Endodermal cell (in vitro differentiated cells): ENCODE results near the gene HOXD9. TPM values are rescaled to one million over a fixed set of nuclear protein-coding genes. Genes with fewer than 3 reads are reported as not detected.

Source experiments
- DNase-seq: peaks from one replicate; pipeline ENCODE4 v3.0.0-alpha.2; 2017
- H3K27ac ChIP-seq: 2 replicates; pipeline ENCODE4 v1.5.1; 2013; ENCODE audit warnings: mild to moderate bottlenecking, low read depth, low read length, moderate library complexity
- H3K27me3 ChIP-seq: 2 replicates; pipeline ENCODE4 v1.6.1; 2013; ENCODE audit warnings: mild to moderate bottlenecking, low read length, moderate library complexity; ENCODE audit not compliant: insufficient read depth, control insufficient read depth, poor library complexity, severe bottlenecking
- H3K36me3 ChIP-seq: 2 replicates; pipeline ENCODE4 v1.7.0; 2013; ENCODE audit warnings: mild to moderate bottlenecking, low read length, moderate library complexity; ENCODE audit not compliant: control insufficient read depth, insufficient read depth
- H3K4me1 ChIP-seq: one replicate; pipeline ENCODE4 v1.7.0; 2013; ENCODE audit warnings: low read length; ENCODE audit not compliant: control insufficient read depth, insufficient read depth
- H3K4me3 ChIP-seq: 2 replicates; pipeline ENCODE4 v1.5.1; 2013; ENCODE audit warnings: mild to moderate bottlenecking, low read length, moderate library complexity
- H3K9ac ChIP-seq: 2 replicates; pipeline ENCODE4 v1.6.1; 2013; ENCODE audit warnings: mild to moderate bottlenecking, low read length, moderate library complexity; ENCODE audit not compliant: poor library complexity, severe bottlenecking; ENCODE audit errors: extremely low read depth
- H3K9me3 ChIP-seq: 2 replicates; pipeline ENCODE4 v1.6.1; 2013; ENCODE audit warnings: mild to moderate bottlenecking, low read length, moderate library complexity; ENCODE audit not compliant: control insufficient read depth
- H3K27ac Mint-ChIP-seq: 2 replicates; pipeline ENCODE4 v1.8.0; 2020; ENCODE audit warnings: mixed read lengths
- H3K27me3 Mint-ChIP-seq: 2 replicates; pipeline ENCODE4 v1.8.0; 2021; ENCODE audit warnings: mild to moderate bottlenecking, mixed read lengths; ENCODE audit not compliant: insufficient read depth
- H3K36me3 Mint-ChIP-seq: 2 replicates; pipeline ENCODE4 v1.8.0; 2020; ENCODE audit warnings: low read depth, mixed read lengths
- H3K4me1 Mint-ChIP-seq: 2 replicates; pipeline ENCODE4 v1.8.0; 2020; ENCODE audit warnings: mixed read lengths
- H3K4me3 Mint-ChIP-seq: 2 replicates; pipeline ENCODE4 v1.8.0; 2020; ENCODE audit warnings: mild to moderate bottlenecking, moderate library complexity, mixed read lengths
- H3K9me3 Mint-ChIP-seq: 2 replicates; pipeline ENCODE4 v1.8.0; 2020; ENCODE audit warnings: mild to moderate bottlenecking, mixed read lengths
- WGBS, 2 experiments: methylation state at CpG; one replicate each; pipeline versions ENCODE4 v1.1.5 to v1.1.7; 2013; ENCODE audit warnings: missing lambda C conversion rate in 2 of 2, mixed read lengths in 1 of 2; ENCODE audit not compliant: insufficient coverage in 1 of 2, insufficient read length in 1 of 2; 5-methylcytosine and 5-hydroxymethylcytosine counted together
- total RNA-seq, 2 donors: library from RNA; stranded (reverse); fragmentation: NEBNext Ultra II Directional in 1 of 2; extraction: Animal tissue kit (Norgen Biotek cat#: 25700) in 1 of 2; gene quantifications; 2 replicates in 1 of 2; 3 replicates in 1 of 2; pipeline ENCODE4 v1.2.1, GENCODE V29; 2021
- TF ChIP-seq, protein P1 (sequence below): fragments of 200-600 bp; sonication (generic); conservative IDR thresholded peaks from 2 replicates; pipeline ENCODE4 v1.5.0; 2021; ENCODE audit warnings: antibody characterized with exemption, mild to moderate bottlenecking

The HOXD9 gene
- total RNA-seq, 2 donors from 2014 or later, result not detected

DNA sequence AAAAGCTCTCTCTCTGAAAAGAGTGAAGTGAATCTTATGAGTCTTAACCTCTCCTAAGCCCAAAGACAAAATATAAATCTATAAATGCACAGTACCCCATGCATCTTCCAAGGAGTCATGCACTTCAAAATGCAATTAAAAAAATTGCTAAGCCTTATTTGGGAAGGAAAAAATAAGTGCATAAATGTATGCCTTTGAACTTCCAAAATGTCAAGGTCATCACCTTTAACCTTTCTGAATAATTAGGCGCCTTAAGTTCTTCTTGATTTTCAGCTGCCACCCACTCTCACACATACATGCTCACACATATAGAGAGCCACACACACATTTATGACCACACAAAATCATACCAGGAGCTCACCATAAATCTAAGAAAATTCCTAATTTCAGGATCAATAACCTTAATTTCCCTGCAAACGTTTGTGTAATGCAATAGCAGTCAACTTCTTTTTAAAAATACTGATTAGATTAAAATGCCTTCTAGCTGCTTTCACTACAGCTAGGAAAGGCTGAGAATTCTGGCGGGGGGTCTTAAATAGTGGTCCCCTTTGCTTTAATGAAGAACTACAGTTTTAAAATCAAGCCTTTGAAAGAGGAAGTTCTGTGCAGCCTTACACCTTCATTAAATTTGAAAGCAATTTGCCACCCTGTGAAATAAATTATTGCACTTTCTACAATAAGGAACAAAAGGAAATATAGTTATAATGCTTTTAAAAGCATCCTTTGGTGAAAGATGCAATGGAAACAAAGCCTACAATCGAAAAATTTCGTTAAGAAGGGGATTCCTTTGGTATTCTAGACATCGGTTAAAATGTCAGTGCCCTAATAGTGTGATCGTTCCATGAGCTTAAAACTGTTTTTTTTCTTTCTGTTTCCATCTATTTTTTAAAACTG, 11.9 kb upstream of the HOXD9 start:
- H3K27ac Mint-ChIP-seq, result no peak overlapping the region
- no peaks in the 10 kb centered on the region for H3K9me3 ChIP-seq
- no peak overlapping the region for H3K4me3 Mint-ChIP-seq
- 27 to 36% methylated on average over 6 to 7 of the region's 7 CpGs for WGBS, 2 experiments
- no peak overlapping the region for H3K27ac ChIP-seq
- no peaks in the 10 kb centered on the region for H3K36me3 Mint-ChIP-seq
- H3K9ac ChIP-seq, result no peak overlapping the region
- peaks cover 99% of the 10 kb centered on the region for H3K27me3 ChIP-seq
- H3K9me3 Mint-ChIP-seq, result no peaks in the 10 kb centered on the region
- TF ChIP-seq, protein P1, sequence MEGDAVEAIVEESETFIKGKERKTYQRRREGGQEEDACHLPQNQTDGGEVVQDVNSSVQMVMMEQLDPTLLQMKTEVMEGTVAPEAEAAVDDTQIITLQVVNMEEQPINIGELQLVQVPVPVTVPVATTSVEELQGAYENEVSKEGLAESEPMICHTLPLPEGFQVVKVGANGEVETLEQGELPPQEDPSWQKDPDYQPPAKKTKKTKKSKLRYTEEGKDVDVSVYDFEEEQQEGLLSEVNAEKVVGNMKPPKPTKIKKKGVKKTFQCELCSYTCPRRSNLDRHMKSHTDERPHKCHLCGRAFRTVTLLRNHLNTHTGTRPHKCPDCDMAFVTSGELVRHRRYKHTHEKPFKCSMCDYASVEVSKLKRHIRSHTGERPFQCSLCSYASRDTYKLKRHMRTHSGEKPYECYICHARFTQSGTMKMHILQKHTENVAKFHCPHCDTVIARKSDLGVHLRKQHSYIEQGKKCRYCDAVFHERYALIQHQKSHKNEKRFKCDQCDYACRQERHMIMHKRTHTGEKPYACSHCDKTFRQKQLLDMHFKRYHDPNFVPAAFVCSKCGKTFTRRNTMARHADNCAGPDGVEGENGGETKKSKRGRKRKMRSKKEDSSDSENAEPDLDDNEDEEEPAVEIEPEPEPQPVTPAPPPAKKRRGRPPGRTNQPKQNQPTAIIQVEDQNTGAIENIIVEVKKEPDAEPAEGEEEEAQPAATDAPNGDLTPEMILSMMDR, result no peak
- H3K27me3 Mint-ChIP-seq, result peaks cover 95% of the 10 kb centered on the region
- H3K36me3 ChIP-seq, result no peaks in the 10 kb centered on the region
- DNase-seq, result no peak
- H3K4me1 Mint-ChIP-seq, result peaks cover 12% of the 10 kb centered on the region
- no peaks in the 10 kb centered on the region for H3K4me1 ChIP-seq
- no peak overlapping the region for H3K4me3 ChIP-seq

DNA sequence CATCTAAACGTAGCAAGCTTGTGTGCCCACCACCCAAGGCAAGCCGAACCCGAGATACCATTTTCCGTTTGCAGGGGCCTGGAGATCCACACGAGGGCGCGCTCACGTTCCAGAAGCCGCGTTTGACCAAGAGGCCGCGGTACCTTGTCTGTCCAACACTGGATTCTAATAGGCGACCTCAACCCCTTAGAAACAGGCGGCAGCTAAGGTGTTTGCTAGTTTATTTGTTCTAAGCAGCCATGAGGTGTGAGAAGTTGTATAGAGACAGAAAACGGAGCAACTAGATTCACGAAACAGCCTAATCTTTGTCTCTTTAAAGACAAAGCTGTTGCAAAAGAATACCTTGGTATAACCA, 11.2 kb upstream of the HOXD9 start:
- Mint-ChIP-seq H3K9me3 (peaks cover 2% of the 10 kb centered on the region), H3K4me1 (peaks cover 8% of the 10 kb centered on the region), H3K27ac (no peak overlapping the region), H3K36me3 (no peaks in the 10 kb centered on the region), H3K27me3 (peaks cover 95% of the 10 kb centered on the region), H3K4me3 (no peak overlapping the region)
- no peaks in the 10 kb centered on the region for H3K9me3 ChIP-seq
- H3K27ac ChIP-seq, result no peak overlapping the region
- 3 to 5% methylated on average over 9 to 16 of the region's 16 CpGs for WGBS, 2 experiments
- H3K27me3 ChIP-seq, result peaks cover 99% of the 10 kb centered on the region
- H3K4me1 ChIP-seq, result no peaks in the 10 kb centered on the region
- TF ChIP-seq, protein P1, result peak; percentile 87
- no peak overlapping the region for H3K4me3 ChIP-seq
- no peaks in the 10 kb centered on the region for H3K36me3 ChIP-seq
- no peak overlapping the region for H3K9ac ChIP-seq
- DNase-seq, result peak; percentile 92

DNA sequence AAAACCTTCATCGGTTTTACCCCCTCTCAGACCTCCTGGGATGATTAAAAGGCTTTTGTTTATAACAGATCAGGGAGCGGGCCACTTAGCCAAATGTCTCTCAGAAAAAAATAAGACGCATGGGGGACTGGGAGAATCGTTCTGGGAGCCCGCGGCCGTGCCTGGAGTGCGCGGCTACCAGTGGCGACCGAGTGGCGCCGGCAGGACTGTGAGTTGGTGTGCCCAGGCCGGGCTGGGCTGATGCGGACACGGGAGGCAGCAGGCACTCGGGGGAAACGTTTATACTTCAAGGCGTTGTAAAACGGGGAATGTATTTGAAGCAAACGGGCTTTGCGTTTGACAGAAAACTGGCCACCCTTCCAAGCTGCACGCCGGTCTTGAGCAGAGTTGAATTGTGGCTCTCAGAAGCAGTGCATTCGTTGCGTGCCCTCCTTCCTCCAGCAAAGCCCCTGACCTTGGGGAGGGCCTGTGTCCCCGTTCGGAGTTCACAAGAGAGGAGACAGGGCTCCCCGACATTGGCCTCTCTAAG, 10.6 kb upstream of the HOXD9 start:
- Mint-ChIP-seq H3K27me3 (peaks cover 97% of the 10 kb centered on the region), H3K9me3 (peaks cover 8% of the 10 kb centered on the region), H3K4me3 (no peak overlapping the region), H3K36me3 (no peaks in the 10 kb centered on the region), H3K27ac (no peak overlapping the region), H3K4me1 (peaks cover 6% of the 10 kb centered on the region)
- TF ChIP-seq, protein P1, result no peak
- H3K4me1 ChIP-seq, result no peaks in the 10 kb centered on the region
- no peak overlapping the region for H3K9ac ChIP-seq
- peaks cover 6% of the 10 kb centered on the region for H3K9me3 ChIP-seq
- peaks cover 99% of the 10 kb centered on the region for H3K27me3 ChIP-seq
- no peaks in the 10 kb centered on the region for H3K36me3 ChIP-seq
- 7 to 8% methylated on average over 26 to 29 of the region's 29 CpGs for WGBS, 2 experiments
- DNase-seq, result peak; percentile 56
- no peak overlapping the region for H3K4me3 ChIP-seq
- H3K27ac ChIP-seq, result no peak overlapping the region
